DND-41 (cell line): ENCODE data around the gene TPD52L1.

Experiments used
- CTCF ChIP-seq: IDR thresholded peaks from 2 replicates; pipeline ENCODE4 v1.5.1; 2012; ENCODE audit warnings: borderline replicate concordance, low read length, moderate library complexity, mild to moderate bottlenecking; ENCODE audit not compliant: poor library complexity, severe bottlenecking; ENCODE audit errors: extremely low read depth
- EZH2 ChIP-seq: IDR thresholded peaks from 3 replicates; pipeline ENCODE4 v1.6.1; 2012; ENCODE audit warnings: borderline replicate concordance, low read depth, mild to moderate bottlenecking, moderate library complexity, low read length, inconsistent platforms; ENCODE audit not compliant: severe bottlenecking

DNA sequence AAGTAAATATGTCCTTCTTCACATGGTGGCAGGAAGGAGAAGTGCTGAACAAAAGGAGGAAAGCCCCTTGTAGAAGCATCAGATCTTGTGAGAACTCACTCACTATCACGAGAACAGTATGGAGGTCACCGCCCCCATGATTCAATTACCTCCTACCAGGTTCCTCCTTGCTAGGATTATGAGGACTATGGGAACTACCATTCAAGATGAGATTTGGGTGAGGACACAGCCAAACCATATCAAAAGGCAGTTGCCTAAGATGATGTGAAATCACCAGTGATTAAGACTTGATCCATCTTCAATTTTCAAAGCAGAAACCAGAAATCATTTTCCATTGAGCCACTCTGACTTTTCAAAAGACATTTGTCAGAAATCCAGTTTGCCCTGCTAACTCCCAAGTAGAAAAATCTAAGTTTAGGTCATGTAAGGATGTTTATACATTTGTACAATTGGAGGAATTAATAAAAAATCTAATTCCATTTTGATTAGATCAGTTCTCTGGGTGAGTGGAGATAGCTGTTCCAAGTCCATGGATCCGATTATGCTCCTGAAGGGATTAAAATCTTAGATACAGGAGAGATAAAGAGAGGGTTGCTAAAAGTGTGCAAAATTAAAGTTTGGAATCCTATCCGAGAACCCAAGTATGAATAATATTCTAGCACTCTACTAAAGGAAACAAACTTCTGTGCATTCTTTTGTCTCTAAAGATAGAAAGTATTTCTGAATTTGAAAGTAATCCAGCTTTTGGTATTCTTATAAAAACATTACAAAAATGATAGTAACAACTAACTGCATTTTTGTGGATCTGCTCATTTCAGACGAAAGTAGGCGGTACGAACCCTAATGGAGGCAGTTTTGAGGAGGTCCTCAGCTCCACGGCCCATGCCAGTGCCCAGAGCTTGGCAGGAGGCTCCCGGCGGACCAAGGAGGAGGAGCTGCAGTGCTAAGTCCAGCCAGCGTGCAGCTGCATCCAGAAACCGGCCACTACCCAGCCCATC, 108.7 kb downstream of the TPD52L1 start:
- no peak for TF ChIP-seq CTCF
- no peak for TF ChIP-seq EZH2
